Natural killer cell (primary cell): ENCODE results near the gene FAM76A. TPM values are rescaled to one million over a fixed set of nuclear protein-coding genes. Genes with fewer than 3 reads are reported as not detected.

Experiments
- ATAC-seq, 3 donors: fragments of 150-1000 bp in 2 of 3; fragments of 200-7000 bp in 1 of 3; cut with Tn5 transposase; 1 replicate in 1 of 3; 2 replicates in 2 of 3; pipeline ENCODE4 v1.10.0; 2021; ENCODE audit warnings: mild to moderate bottlenecking in 2 of 3, moderate library complexity in 2 of 3
- DNase-seq, 2 donors: peaks; one replicate each; pipeline versions ENCODE4 v3.0.0 to v3.0.0-alpha.2; 2013 to 2021; ENCODE audit warnings: mixed read lengths in 1 of 2
- H3K27ac ChIP-seq: one replicate; pipeline ENCODE4 v1.5.1; 2013; ENCODE audit warnings: mild to moderate bottlenecking, low read length
- H3K27me3 ChIP-seq: one replicate; pipeline ENCODE4 v1.6.1; 2013; ENCODE audit warnings: low read length; ENCODE audit not compliant: control insufficient read depth, insufficient read depth
- H3K36me3 ChIP-seq: one replicate; pipeline ENCODE4 v1.6.1; 2013; ENCODE audit warnings: low read length; ENCODE audit not compliant: control insufficient read depth, insufficient read depth
- H3K4me1 ChIP-seq: one replicate; pipeline ENCODE4 v1.6.1; 2013; ENCODE audit warnings: low read length; ENCODE audit not compliant: control insufficient read depth, insufficient read depth
- H3K4me3 ChIP-seq: one replicate; pipeline ENCODE4 v1.5.1; 2013; ENCODE audit warnings: low read length
- H3K9me3 ChIP-seq: one replicate; pipeline ENCODE4 v1.6.1; 2013; ENCODE audit warnings: low read length; ENCODE audit not compliant: control insufficient read depth, insufficient read depth
- H3K27ac Mint-ChIP-seq, 2 donors: one replicate each; pipeline ENCODE4 v1.8.0; 2022; ENCODE audit warnings: mild to moderate bottlenecking in 2 of 2, mixed read lengths in 2 of 2, moderate library complexity in 1 of 2
- H3K27me3 Mint-ChIP-seq, 2 donors: one replicate each; pipeline ENCODE4 v1.8.0; 2022; ENCODE audit warnings: low read depth in 2 of 2, mixed read lengths in 2 of 2
- H3K36me3 Mint-ChIP-seq: one replicate; pipeline ENCODE4 v1.8.0; 2022; ENCODE audit warnings: mixed read lengths
- H3K4me1 Mint-ChIP-seq, 2 donors: one replicate each; pipeline ENCODE4 v1.8.0; 2022; ENCODE audit warnings: mixed read lengths in 2 of 2
- H3K4me3 Mint-ChIP-seq: one replicate; pipeline ENCODE4 v1.8.0; 2022; ENCODE audit warnings: mild to moderate bottlenecking, moderate library complexity, mixed read lengths
- H3K9me3 Mint-ChIP-seq, 2 donors: one replicate each; pipeline ENCODE4 v1.8.0; 2022; ENCODE audit warnings: mixed read lengths in 2 of 2
- WGBS: methylation state at CpG from one replicate; pipeline ENCODE4 v1.1.7; 2013; ENCODE audit warnings: missing lambda C conversion rate; ENCODE audit not compliant: insufficient coverage; 5-methylcytosine and 5-hydroxymethylcytosine counted together
- intact Hi-C: fragments of 100-400 bp; cut with micrococcal nuclease; formaldehyde crosslinking; loops from one replicate; pipeline ENCODE4 v1.14.2; 2022
- total RNA-seq, 4 donors: library from RNA; stranded (reverse); fragments of 120-200 nt in 1 of 4; gene quantifications; one replicate each; pipeline versions ENCODE4 v1.2.3 to v1.2.4, GENCODE V29; 2013 to 2022
- TF ChIP-seq, protein P1 (sequence below): fragments of 200-600 bp; IDR thresholded peaks from one replicate; pipeline ENCODE4 v1.8.0; 2022; ENCODE audit warnings: antibody characterized with exemption

Gene FAM76A
- total RNA-seq, 3 donors from 2014 or later (not counting 1 experiment from before 2014, with no cell fraction given) = 19.5 to 21.8 (median 19.6) TPM

DNA sequence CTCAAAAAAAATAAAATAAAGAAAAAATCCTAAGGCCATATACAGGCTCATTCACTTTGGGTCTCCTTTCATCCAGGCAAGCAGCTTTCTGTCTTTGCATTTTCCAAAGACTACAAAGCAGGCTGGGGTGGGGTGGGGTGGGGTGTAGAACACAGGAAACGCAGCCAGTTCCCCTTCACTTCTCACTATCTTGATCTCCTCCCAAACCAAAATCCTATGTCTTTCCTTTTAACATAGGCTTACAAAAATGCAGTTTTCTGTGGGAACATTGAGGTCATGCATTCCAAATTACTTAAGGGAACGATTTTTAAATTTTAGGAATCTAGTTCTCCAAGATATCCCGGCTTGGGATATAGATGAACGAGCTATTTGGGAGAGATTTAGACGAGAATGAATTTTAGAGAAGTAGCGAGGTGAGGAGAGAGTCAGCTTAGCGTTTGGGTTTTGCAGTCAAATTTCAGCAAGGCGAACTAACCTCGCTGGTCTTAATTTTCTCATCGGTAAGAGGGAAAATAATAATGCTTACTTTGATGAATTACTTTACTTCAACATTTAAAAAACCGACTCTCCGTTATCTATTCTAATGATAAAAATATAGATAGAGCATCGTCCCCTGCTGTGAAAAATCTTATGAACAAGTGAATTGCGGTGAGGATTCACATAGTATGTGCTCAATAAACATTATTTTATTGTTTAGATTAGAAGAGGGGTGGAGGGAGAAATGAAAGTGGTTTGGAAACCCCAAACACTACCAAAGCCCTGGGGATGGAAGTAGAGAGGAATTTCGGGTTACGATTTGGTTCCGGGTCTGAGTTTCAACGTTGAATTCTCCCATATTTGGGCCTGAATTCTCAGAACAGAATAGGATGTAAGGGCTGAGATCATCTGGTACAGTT lies 46.5 kb downstream of the FAM76A start:
- TF ChIP-seq, protein P1, sequence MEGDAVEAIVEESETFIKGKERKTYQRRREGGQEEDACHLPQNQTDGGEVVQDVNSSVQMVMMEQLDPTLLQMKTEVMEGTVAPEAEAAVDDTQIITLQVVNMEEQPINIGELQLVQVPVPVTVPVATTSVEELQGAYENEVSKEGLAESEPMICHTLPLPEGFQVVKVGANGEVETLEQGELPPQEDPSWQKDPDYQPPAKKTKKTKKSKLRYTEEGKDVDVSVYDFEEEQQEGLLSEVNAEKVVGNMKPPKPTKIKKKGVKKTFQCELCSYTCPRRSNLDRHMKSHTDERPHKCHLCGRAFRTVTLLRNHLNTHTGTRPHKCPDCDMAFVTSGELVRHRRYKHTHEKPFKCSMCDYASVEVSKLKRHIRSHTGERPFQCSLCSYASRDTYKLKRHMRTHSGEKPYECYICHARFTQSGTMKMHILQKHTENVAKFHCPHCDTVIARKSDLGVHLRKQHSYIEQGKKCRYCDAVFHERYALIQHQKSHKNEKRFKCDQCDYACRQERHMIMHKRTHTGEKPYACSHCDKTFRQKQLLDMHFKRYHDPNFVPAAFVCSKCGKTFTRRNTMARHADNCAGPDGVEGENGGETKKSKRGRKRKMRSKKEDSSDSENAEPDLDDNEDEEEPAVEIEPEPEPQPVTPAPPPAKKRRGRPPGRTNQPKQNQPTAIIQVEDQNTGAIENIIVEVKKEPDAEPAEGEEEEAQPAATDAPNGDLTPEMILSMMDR = no peak
- Mint-ChIP-seq H3K4me3 (peak overlapping the region; percentile 97), H3K36me3 (no peaks in the 10 kb centered on the region), H3K27ac (peak overlapping the region; percentile 95 to 97), H3K27me3 (no peaks in the 10 kb centered on the region), H3K4me1 (peaks cover 19 to 28% of the 10 kb centered on the region in 2 donors), H3K9me3 (no peaks in the 10 kb centered on the region)
- intact Hi-C loops = loop anchor here (5.0 kb wide), 1 partner anchor 100 kb away; the partner anchor contains the start of gene IFI6
- no peaks in the 10 kb centered on the region for H3K36me3 ChIP-seq
- H3K27ac ChIP-seq = peak overlapping the region; percentile 90
- ATAC-seq (no peak), DNase-seq (peak in 1 of 2 donors; percentile 30)
- no peaks in the 10 kb centered on the region for H3K27me3 ChIP-seq
- H3K4me1 ChIP-seq = peaks cover 9% of the 10 kb centered on the region
- peak overlapping the region; percentile 86 for H3K4me3 ChIP-seq
- 21% methylated on average over 9 of the region's 18 CpGs for WGBS
- no peaks in the 10 kb centered on the region for H3K9me3 ChIP-seq

DNA sequence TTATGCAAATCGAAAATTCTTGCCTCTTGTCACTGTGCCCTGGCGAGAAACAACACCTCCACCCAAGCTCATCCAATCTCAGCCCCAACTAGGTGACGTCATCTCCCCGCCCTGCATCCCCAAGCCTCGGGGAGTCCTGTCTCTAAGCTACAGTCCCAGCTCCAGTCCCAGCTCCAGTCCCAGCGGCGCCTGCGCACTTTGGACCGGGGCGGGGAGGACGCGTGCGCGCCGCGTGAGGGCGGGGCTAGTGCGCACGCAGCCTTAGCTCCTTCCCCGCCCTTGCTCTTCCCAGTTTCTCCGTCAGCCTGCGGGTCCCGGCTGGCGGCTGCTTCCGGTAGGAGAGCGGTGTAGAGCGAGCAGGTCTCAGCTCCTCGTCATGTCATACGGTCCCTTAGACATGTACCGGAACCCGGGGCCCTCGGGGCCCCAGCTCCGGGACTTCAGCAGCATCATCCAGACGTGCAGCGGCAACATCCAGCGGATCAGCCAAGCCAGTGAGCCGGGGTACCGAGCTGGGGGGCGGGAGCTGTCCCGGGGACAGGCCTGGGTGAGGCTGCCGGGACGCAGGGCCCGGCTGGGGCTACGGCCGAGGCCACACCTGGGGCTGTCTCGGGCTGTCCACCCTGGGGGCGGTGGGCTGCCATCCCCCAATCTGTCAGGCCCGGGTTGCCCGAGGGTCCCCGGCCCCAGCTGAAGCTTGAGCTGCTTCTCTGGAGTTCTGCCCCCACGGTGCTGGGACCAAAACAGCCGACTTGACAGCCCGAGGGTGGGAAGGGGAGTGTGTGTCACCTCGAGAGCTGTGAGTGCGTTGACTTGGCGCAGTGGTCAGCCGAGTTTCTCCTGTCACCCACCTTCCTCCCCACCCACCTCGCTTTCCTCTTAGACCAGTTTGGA lies 47.4 kb downstream of the FAM76A start, which contains the start of gene STX12:
Gene STX12 (plus strand): TSS at position 288 of the 894 bp plus-strand sequence. CDS start 89 bp downstream, at position 377.
- peak within 1 kb of the TSS; percentile 95 to 97 for H3K27ac Mint-ChIP-seq

DNA sequence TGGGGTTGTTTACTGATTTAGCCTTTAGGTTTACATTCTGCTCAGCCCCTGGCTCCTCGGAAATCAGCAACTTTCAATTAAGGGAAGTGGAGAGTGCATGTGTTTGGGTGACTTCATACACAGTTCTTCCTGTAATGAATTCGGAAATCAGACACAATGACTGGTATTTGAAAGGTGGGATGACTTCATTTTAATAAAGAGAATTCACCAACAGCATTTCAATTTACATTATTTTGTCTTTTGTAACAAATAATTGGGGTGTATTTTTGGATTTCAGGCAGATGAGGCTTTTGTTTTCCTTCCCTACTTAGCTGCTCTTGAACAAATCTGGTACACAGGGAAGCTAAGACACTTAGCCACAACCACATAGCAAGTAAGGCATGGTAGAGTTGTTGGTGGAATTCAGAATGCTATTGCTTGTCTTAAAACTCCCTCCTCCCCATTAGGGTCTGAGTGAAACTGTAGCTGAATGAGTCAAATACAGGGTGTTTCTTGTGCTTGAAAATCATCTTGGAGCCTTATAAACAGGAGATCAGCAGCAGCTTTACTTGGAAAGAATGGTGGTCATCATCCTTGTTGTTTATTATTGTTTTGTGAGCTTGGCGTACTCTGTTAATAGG lies 48.2 kb downstream of the FAM76A start:
- ATAC-seq (peak in 2 of 3 donors; percentile 1 to 34), DNase-seq (peak in 1 of 2 donors; percentile 34)
- Mint-ChIP-seq H3K4me1 (peaks cover 19 to 28% of the 10 kb centered on the region in 2 donors), H3K27me3 (no peaks in the 10 kb centered on the region), H3K27ac (peak overlapping the region; percentile 95 to 97), H3K9me3 (no peaks in the 10 kb centered on the region), H3K4me3 (peak overlapping the region; percentile 97), H3K36me3 (no peaks in the 10 kb centered on the region)
- no peaks in the 10 kb centered on the region for H3K27me3 ChIP-seq
- H3K36me3 ChIP-seq = no peaks in the 10 kb centered on the region
- peak overlapping the region; percentile 86 for H3K4me3 ChIP-seq
- TF ChIP-seq, protein P1 = no peak
- intact Hi-C loops = loop anchor here (1.0 to 5.0 kb wide), 2 partner anchors 49 to 102 kb away; partner anchors contain the start of genes FAM76A and IFI6
- WGBS = 0% methylated on average over 2 of the region's 3 CpGs
- peaks cover 9% of the 10 kb centered on the region for H3K4me1 ChIP-seq
- peak overlapping the region; percentile 90 for H3K27ac ChIP-seq
- no peaks in the 10 kb centered on the region for H3K9me3 ChIP-seq

More for the DNA sequence above, 47.4 kb downstream of the FAM76A start, which contains the start of gene STX12:
- H3K36me3 ChIP-seq = no peaks in the 10 kb centered on the region
- H3K4me1 Mint-ChIP-seq = peaks cover 19 to 28% of the 10 kb centered on the region in 2 donors
- H3K9me3 Mint-ChIP-seq = no peaks in the 10 kb centered on the region
- peak within 1 kb of the TSS; percentile 90 for H3K27ac ChIP-seq
- WGBS = under 1% methylated on average over 51 of the region's 58 CpGs
- no peaks in the 10 kb centered on the region for H3K9me3 ChIP-seq
- intact Hi-C loops = loop anchor here (1.0 to 5.0 kb wide), 2 partner anchors 48 to 101 kb away; partner anchors contain the start of genes FAM76A and IFI6
- ATAC-seq (peak; percentile 85 to 95 (median 91)), DNase-seq (peak; percentile 97 to 100)
- no peaks in the 10 kb centered on the region for H3K36me3 Mint-ChIP-seq
- TF ChIP-seq, protein P1 = no peak
- H3K4me3 Mint-ChIP-seq = peak within 1 kb of the TSS; percentile 97
- H3K4me1 ChIP-seq = peaks cover 9% of the 10 kb centered on the region
- H3K27me3 Mint-ChIP-seq = no peaks in the 10 kb centered on the region
- no peaks in the 10 kb centered on the region for H3K27me3 ChIP-seq
- H3K4me3 ChIP-seq = peak within 1 kb of the TSS; percentile 86
